ENCODE data around the gene WNT5A. TPM values are rescaled to one million over a fixed set of nuclear protein-coding genes. Genes with fewer than 3 reads are reported as not detected.

WNT5A gene
- total RNA-seq, 1 donor from 2014 or later, result 5.5 TPM

DNA sequence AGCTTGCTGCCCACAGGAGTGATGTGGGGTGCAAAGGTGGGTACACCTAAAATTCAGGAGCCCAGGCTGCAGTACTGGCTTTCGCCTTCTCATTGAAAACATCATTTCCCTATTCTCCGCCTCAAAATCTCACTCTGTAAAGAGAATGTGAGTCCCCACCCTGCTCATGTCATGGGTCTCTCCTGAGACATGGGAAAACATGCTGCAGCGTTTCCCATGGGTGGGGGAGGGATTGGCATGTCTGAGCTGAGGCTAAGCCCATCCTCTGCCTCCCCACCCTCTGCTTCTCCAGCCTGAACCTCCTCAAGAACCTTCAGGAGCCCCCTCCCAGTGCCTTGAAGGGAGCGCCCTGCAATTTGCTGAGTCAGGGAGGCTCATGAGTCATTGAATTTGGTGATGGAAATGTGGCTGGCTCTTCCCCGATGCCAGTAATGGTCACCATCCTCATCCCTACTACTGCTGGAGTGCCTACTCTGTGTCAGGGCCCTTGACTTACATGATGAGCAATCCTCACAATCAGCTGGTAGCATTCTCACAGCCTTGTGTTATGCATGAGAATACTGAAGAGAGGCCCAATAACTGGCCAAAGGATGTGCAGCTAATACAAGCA is 28.8 kb downstream of the WNT5A start:
- H3K4me3 Mint-ChIP-seq (ENCODE audit: low read depth), result no peak overlapping the region
- no peaks in the 10 kb centered on the region for H3K9me3 Mint-ChIP-seq (ENCODE audit: low read depth)
- H3K36me3 Mint-ChIP-seq (ENCODE audit: insufficient read depth), result no peaks in the 10 kb centered on the region
- H3K27ac Mint-ChIP-seq, result no peak overlapping the region
- peaks cover 36% of the 10 kb centered on the region for H3K27me3 Mint-ChIP-seq
- TF ChIP-seq, protein P1, sequence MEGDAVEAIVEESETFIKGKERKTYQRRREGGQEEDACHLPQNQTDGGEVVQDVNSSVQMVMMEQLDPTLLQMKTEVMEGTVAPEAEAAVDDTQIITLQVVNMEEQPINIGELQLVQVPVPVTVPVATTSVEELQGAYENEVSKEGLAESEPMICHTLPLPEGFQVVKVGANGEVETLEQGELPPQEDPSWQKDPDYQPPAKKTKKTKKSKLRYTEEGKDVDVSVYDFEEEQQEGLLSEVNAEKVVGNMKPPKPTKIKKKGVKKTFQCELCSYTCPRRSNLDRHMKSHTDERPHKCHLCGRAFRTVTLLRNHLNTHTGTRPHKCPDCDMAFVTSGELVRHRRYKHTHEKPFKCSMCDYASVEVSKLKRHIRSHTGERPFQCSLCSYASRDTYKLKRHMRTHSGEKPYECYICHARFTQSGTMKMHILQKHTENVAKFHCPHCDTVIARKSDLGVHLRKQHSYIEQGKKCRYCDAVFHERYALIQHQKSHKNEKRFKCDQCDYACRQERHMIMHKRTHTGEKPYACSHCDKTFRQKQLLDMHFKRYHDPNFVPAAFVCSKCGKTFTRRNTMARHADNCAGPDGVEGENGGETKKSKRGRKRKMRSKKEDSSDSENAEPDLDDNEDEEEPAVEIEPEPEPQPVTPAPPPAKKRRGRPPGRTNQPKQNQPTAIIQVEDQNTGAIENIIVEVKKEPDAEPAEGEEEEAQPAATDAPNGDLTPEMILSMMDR (IDR thresholded peaks at IDR 0.05; ENCODE audit: unreplicated experiment), result no peak
- DNase-seq (ENCODE audit: low spot score, unreplicated experiment), result no peak
- no peaks in the 10 kb centered on the region for H3K4me1 Mint-ChIP-seq (ENCODE audit: low read depth)

- Mint-ChIP-seq H3K9me3 (ENCODE audit: low read depth) (no peaks in the 10 kb centered on the region), H3K27ac (no peak overlapping the region), H3K4me3 (ENCODE audit: low read depth) (no peak overlapping the region), H3K27me3 (peaks cover 47% of the 10 kb centered on the region), H3K36me3 (ENCODE audit: insufficient read depth) (no peaks in the 10 kb centered on the region), H3K4me1 (ENCODE audit: low read depth) (no peaks in the 10 kb centered on the region)
- TF ChIP-seq, protein P1 (IDR thresholded peaks at IDR 0.05; ENCODE audit: unreplicated experiment), result no peak
- DNase-seq (ENCODE audit: low spot score, unreplicated experiment), result no peak
Measured at GRCh38 chr3:55455915-55456314, 31.2 kb downstream of the WNT5A start.

GRCh38 chr3:55454611-55455010 is 32.5 kb downstream of the WNT5A start:
- Mint-ChIP-seq H3K4me3 (ENCODE audit: low read depth) (no peak overlapping the region), H3K27me3 (peaks cover 45% of the 10 kb centered on the region), H3K9me3 (ENCODE audit: low read depth) (no peaks in the 10 kb centered on the region), H3K36me3 (ENCODE audit: insufficient read depth) (no peaks in the 10 kb centered on the region), H3K4me1 (ENCODE audit: low read depth) (no peaks in the 10 kb centered on the region), H3K27ac (no peak overlapping the region)
- TF ChIP-seq, protein P1 (IDR thresholded peaks at IDR 0.05; ENCODE audit: unreplicated experiment), result no peak
- DNase-seq (ENCODE audit: low spot score, unreplicated experiment), result no peak

GRCh38 chr3:55453886-55454496 is 33.1 kb downstream of the WNT5A start:
- H3K36me3 Mint-ChIP-seq (ENCODE audit: insufficient read depth), result no peaks in the 10 kb centered on the region
- DNase-seq (ENCODE audit: low spot score, unreplicated experiment), result no peak
- no peaks in the 10 kb centered on the region for H3K4me1 Mint-ChIP-seq (ENCODE audit: low read depth)
- TF ChIP-seq, protein P1 (IDR thresholded peaks at IDR 0.05; ENCODE audit: unreplicated experiment), result no peak
- no peaks in the 10 kb centered on the region for H3K9me3 Mint-ChIP-seq (ENCODE audit: low read depth)
- peaks cover 45% of the 10 kb centered on the region for H3K27me3 Mint-ChIP-seq
- H3K4me3 Mint-ChIP-seq (ENCODE audit: low read depth), result no peak overlapping the region
- H3K27ac Mint-ChIP-seq, result no peak overlapping the region

GRCh38 chr3:55452886-55453285 is 34.2 kb downstream of the WNT5A start:
- peaks cover 45% of the 10 kb centered on the region for H3K27me3 Mint-ChIP-seq
- no peak for DNase-seq (ENCODE audit: low spot score, unreplicated experiment)
- H3K4me1 Mint-ChIP-seq (ENCODE audit: low read depth), result no peaks in the 10 kb centered on the region
- H3K9me3 Mint-ChIP-seq (ENCODE audit: low read depth), result no peaks in the 10 kb centered on the region
- no peak overlapping the region for H3K4me3 Mint-ChIP-seq (ENCODE audit: low read depth)
- TF ChIP-seq, protein P1 (IDR thresholded peaks at IDR 0.05; ENCODE audit: unreplicated experiment), result no peak
- H3K36me3 Mint-ChIP-seq (ENCODE audit: insufficient read depth), result no peaks in the 10 kb centered on the region
- no peak overlapping the region for H3K27ac Mint-ChIP-seq

Measured in progenitor cell of endocrine pancreas (in vitro differentiated cells).